A673 (cell line): ENCODE data around the gene OR2C3. TPM values are rescaled to one million over a fixed set of nuclear protein-coding genes. Genes with fewer than 3 reads are reported as not detected.

Experiments used
- Bru-seq: library from RNA; stranded (reverse); fragments of 400-500 nt; gene quantifications from one replicate; lab custom pipeline; 2021; lab: Mats Ljungman, UMichigan
- BruChase-seq, 2 experiments: library from RNA; stranded (reverse); fragments of 400-500 nt; gene quantifications; one replicate each; lab custom pipeline; 2021; lab: Mats Ljungman, UMichigan
- BruUV-seq: library from RNA; stranded (reverse); fragments of 400-500 nt; replicated peaks from 2 replicates; lab custom pipeline; 2021; lab: Mats Ljungman, UMichigan
- CTCF ChIA-PET: fragments of 300-600 bp; sonication (Branson Sonifier 250); formaldehyde crosslinking; loops from one replicate; lab custom pipeline; 2022; ENCODE audit warnings: antibody characterized with exemption; lab: Charles Lee
- POLR2A ChIA-PET: fragments of 300-600 bp; sonication (Branson Sonifier 250); formaldehyde crosslinking; loops from one replicate; lab custom pipeline; 2022; ENCODE audit warnings: antibody characterized with exemption; ENCODE audit not compliant: low non-redundant PET; lab: Charles Lee
- DNase-seq: peaks from one replicate; pipeline ENCODE4 v3.0.0-alpha.2; 2015; ENCODE audit warnings: low spot score
- H3K27ac ChIP-seq: fragments of 200-600 bp; sonication (generic); 2 replicates; pipeline ENCODE4 v1.5.1; 2016; ENCODE audit warnings: mixed run types, low read depth, mild to moderate bottlenecking, mixed read lengths, antibody characterized with exemption, low read length; ENCODE audit not compliant: poor library complexity, severe bottlenecking
- H3K27me3 ChIP-seq: fragments of 200-600 bp; sonication (generic); replicated peaks from 2 replicates; pipeline ENCODE4 v1.6.1; 2017; ENCODE audit warnings: mixed run types, low read depth, mild to moderate bottlenecking, mixed read lengths, antibody characterized with exemption, low read length; ENCODE audit not compliant: insufficient read depth, poor library complexity
- H3K36me3 ChIP-seq: fragments of 200-600 bp; sonication (generic); 2 replicates; pipeline ENCODE4 v1.6.1; 2016; ENCODE audit warnings: mixed run types, mild to moderate bottlenecking, mixed read lengths, antibody characterized with exemption, low read length; ENCODE audit not compliant: insufficient read depth, poor library complexity, severe bottlenecking
- H3K4me1 ChIP-seq: fragments of 200-600 bp; sonication (generic); 2 replicates; pipeline ENCODE4 v1.6.1; 2017; ENCODE audit warnings: mixed run types, mild to moderate bottlenecking, mixed read lengths, antibody characterized with exemption, low read length; ENCODE audit not compliant: insufficient read depth, poor library complexity, severe bottlenecking
- H3K4me3 ChIP-seq: fragments of 200-600 bp; sonication (generic); 2 replicates; pipeline ENCODE4 v1.5.1; 2016; ENCODE audit warnings: low read depth, mixed run types, mild to moderate bottlenecking, mixed read lengths, low read length; ENCODE audit not compliant: poor library complexity, severe bottlenecking
- H3K9me3 ChIP-seq: fragments of 200-600 bp; sonication (generic); 2 replicates; pipeline ENCODE4 v1.6.1; 2016; ENCODE audit warnings: mixed run types, low read depth, mild to moderate bottlenecking, mixed read lengths, antibody characterized with exemption, low read length; ENCODE audit not compliant: poor library complexity, severe bottlenecking
- CTCF ChIP-seq: fragments of 300-800, 200-600 bp; sonication (generic); conservative IDR thresholded peaks from 2 replicates; pipeline ENCODE4 v1.5.1; 2017; ENCODE audit warnings: low read depth, mild to moderate bottlenecking, antibody characterized with exemption, low read length, moderate library complexity, mixed read lengths
- EZH2 ChIP-seq: fragments of 200-600 bp; sonication (generic); IDR thresholded peaks from 2 replicates; pipeline ENCODE4 v1.6.1; 2017; ENCODE audit warnings: borderline replicate concordance, low read depth, mild to moderate bottlenecking, mixed read lengths, antibody characterized with exemption, low read length; ENCODE audit not compliant: poor library complexity, severe bottlenecking
- intact Hi-C: fragments of 100-400 bp; cut with micrococcal nuclease; formaldehyde crosslinking; loops from one replicate; pipeline ENCODE4 v1.10.0; 2022; ENCODE audit not compliant: unreplicated experiment
- long read RNA-seq: library from polyadenylated mRNA; stranded (forward); transcript quantifications from one replicate; pipeline ENCODE4 v2.0.0, GENCODE V29; 2022
- total RNA-seq: library from RNA; stranded (reverse); gene quantifications from 2 replicates; pipeline ENCODE4 v1.2.3, GENCODE V29; 2021

OR2C3 gene
- total RNA-seq (not detected in 2 replicates), Bru-seq, nascent RNA (not detected), BruChase-seq, experiment 1, labeled RNA remaining after a 2-hour chase (not detected), BruChase-seq, experiment 2, labeled RNA remaining after a 6-hour chase (not detected)
- long read RNA-seq = 0 reads

GRCh38 chr1:247536340-247536739 lies at the start of gene OR2C3:
TSS of gene OR2C3 (minus strand) at chr1:247536440. CDS start at chr1:247532511, 3,929 bp downstream.
- POLR2A ChIA-PET = no interaction called here
- no peak within 1 kb of the TSS for H3K4me3 ChIP-seq
- H3K9me3 ChIP-seq = no peaks in the 10 kb centered on the region
- DNase-seq = no peak
- CTCF ChIA-PET = no interaction called here
- no peak within 1 kb of the TSS for H3K27ac ChIP-seq
- no peak for TF ChIP-seq CTCF
- no peak for TF ChIP-seq EZH2
- intact Hi-C loops = no loop called here
- H3K27me3 ChIP-seq = peaks cover 33% of the 10 kb centered on the region
- no TSS peak for BruUV-seq
- no peaks in the 10 kb centered on the region for H3K36me3 ChIP-seq
- H3K4me1 ChIP-seq = no peaks in the 10 kb centered on the region

GRCh38 chr1:247578946-247579460 lies 42.8 kb upstream of the OR2C3 start:
- POLR2A ChIA-PET = no interaction called here

GRCh38 chr1:247576514-247576913 lies 40.3 kb upstream of the OR2C3 start:
- Histone ChIP-seq H3K36me3 (no peaks in the 10 kb centered on the region), H3K27me3 (peaks cover 5% of the 10 kb centered on the region), H3K27ac (no peak overlapping the region), H3K9me3 (no peaks in the 10 kb centered on the region), H3K4me1 (no peaks in the 10 kb centered on the region), H3K4me3 (no peak overlapping the region)
- peak; percentile 34 for DNase-seq
- TF ChIP-seq EZH2 (no peak), CTCF (peak; percentile 66)
- CTCF ChIA-PET = no interaction called here
- intact Hi-C loops = loop anchor here (2.0 kb wide), 1 partner anchor 186 kb away; no protein-coding TSS in a partner anchor
- POLR2A ChIA-PET = no interaction called here
- no TSS peak for BruUV-seq

More at GRCh38 chr1:247578946-247579460, 42.8 kb upstream of the OR2C3 start:
- no peak for TF ChIP-seq CTCF
- Histone ChIP-seq H3K4me1 (no peaks in the 10 kb centered on the region), H3K27ac (no peak overlapping the region), H3K27me3 (peaks cover 5% of the 10 kb centered on the region), H3K9me3 (no peaks in the 10 kb centered on the region), H3K4me3 (no peak overlapping the region), H3K36me3 (no peaks in the 10 kb centered on the region)
- intact Hi-C loops = no loop called here
- BruUV-seq = no TSS peak
- DNase-seq = no peak
- CTCF ChIA-PET = interaction anchor here (0.6 kb wide), 1 partner anchor 210 kb away, joined by 4 read pairs; no protein-coding TSS in a partner anchor
